ENCODE measurements around the gene RPL37A. TPM values are rescaled to one million over a fixed set of nuclear protein-coding genes. Genes with fewer than 3 reads are reported as not detected.

Gene RPL37A
- total RNA-seq, 1 donor from 2014 or later: 2,564 TPM

DNA sequence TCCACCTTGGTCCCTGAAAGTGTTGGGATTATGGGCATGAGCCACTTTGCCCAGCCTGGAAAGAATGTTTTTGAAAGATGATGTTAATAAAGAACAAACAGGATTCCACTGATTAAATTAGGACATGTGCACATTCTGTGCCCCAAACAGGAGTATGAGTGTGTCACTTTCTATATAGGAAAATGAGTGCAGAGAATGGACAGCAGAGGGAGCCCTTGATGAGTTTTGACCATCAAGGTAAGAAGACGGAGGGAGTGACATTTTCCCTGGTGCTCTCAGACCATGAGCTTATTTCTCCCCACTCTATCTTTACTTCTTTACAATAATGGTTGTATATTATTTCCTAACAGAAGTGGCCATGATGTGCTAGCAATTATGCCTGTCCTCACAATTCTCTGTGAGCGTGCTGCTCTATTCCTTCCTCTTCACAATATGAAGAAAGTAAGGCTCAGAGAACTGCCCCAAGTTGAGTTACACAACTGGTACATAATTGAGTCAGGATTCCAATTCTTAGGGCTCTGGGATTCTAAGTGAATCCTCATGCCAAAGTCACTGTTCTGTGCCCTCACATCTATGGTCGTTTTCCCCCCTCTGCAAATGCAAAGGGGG is 20.6 kb downstream of the RPL37A start:
- Histone ChIP-seq H3K4me3 (ENCODE audit: low read depth, low read length) (no peak overlapping the region), H3K27me3 (ENCODE audit: control insufficient read depth, insufficient read depth, low read length) (no peaks in the 10 kb centered on the region), H3K36me3 (ENCODE audit: control insufficient read depth, insufficient read depth, low read length) (no peaks in the 10 kb centered on the region)
- DNase-seq (ENCODE audit: low read depth): no peak
- TF ChIP-seq, protein P1, sequence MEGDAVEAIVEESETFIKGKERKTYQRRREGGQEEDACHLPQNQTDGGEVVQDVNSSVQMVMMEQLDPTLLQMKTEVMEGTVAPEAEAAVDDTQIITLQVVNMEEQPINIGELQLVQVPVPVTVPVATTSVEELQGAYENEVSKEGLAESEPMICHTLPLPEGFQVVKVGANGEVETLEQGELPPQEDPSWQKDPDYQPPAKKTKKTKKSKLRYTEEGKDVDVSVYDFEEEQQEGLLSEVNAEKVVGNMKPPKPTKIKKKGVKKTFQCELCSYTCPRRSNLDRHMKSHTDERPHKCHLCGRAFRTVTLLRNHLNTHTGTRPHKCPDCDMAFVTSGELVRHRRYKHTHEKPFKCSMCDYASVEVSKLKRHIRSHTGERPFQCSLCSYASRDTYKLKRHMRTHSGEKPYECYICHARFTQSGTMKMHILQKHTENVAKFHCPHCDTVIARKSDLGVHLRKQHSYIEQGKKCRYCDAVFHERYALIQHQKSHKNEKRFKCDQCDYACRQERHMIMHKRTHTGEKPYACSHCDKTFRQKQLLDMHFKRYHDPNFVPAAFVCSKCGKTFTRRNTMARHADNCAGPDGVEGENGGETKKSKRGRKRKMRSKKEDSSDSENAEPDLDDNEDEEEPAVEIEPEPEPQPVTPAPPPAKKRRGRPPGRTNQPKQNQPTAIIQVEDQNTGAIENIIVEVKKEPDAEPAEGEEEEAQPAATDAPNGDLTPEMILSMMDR (IDR thresholded peaks at IDR 0.05; ENCODE audit: insufficient read depth, low read length, poor library complexity, severe bottlenecking): peak; percentile 58

GRCh38 chr2:216520112-216520511 is 21.5 kb downstream of the RPL37A start:
- TF ChIP-seq, protein P1 (IDR thresholded peaks at IDR 0.05; ENCODE audit: insufficient read depth, low read length, poor library complexity, severe bottlenecking): no peak
- Histone ChIP-seq H3K4me3 (ENCODE audit: low read depth, low read length) (no peak overlapping the region), H3K36me3 (ENCODE audit: control insufficient read depth, insufficient read depth, low read length) (no peaks in the 10 kb centered on the region), H3K27me3 (ENCODE audit: control insufficient read depth, insufficient read depth, low read length) (no peaks in the 10 kb centered on the region)
- no peak for DNase-seq (ENCODE audit: low read depth)

GRCh38 chr2:216522892-216523502 is 24.4 kb downstream of the RPL37A start:
- TF ChIP-seq, protein P1 (IDR thresholded peaks at IDR 0.05; ENCODE audit: insufficient read depth, low read length, poor library complexity, severe bottlenecking): no peak
- Histone ChIP-seq H3K4me3 (ENCODE audit: low read depth, low read length) (no peak overlapping the region), H3K36me3 (ENCODE audit: control insufficient read depth, insufficient read depth, low read length) (no peaks in the 10 kb centered on the region), H3K27me3 (ENCODE audit: control insufficient read depth, insufficient read depth, low read length) (no peaks in the 10 kb centered on the region)
- no peak for DNase-seq (ENCODE audit: low read depth)

- H3K36me3 ChIP-seq (ENCODE audit: control insufficient read depth, insufficient read depth, low read length): no peaks in the 10 kb centered on the region
- H3K27me3 ChIP-seq (ENCODE audit: control insufficient read depth, insufficient read depth, low read length): no peaks in the 10 kb centered on the region
- no peak overlapping the region for H3K4me3 ChIP-seq (ENCODE audit: low read depth, low read length)
- TF ChIP-seq, protein P1 (IDR thresholded peaks at IDR 0.05; ENCODE audit: insufficient read depth, low read length, poor library complexity, severe bottlenecking): no peak
- DNase-seq (ENCODE audit: low read depth): no peak
These were observed 27.3 kb downstream of the RPL37A start for GRCh38 chr2:216525972-216526371.

- TF ChIP-seq, protein P1 (IDR thresholded peaks at IDR 0.05; ENCODE audit: insufficient read depth, low read length, poor library complexity, severe bottlenecking): no peak
- no peak for DNase-seq (ENCODE audit: low read depth)
- Histone ChIP-seq H3K36me3 (ENCODE audit: control insufficient read depth, insufficient read depth, low read length) (no peaks in the 10 kb centered on the region), H3K27me3 (ENCODE audit: control insufficient read depth, insufficient read depth, low read length) (no peaks in the 10 kb centered on the region), H3K4me3 (ENCODE audit: low read depth, low read length) (no peak overlapping the region)
These were observed 28.3 kb downstream of the RPL37A start for GRCh38 chr2:216526939-216527338.

- no peak overlapping the region for H3K4me3 ChIP-seq (ENCODE audit: low read depth, low read length)
- TF ChIP-seq, protein P1 (IDR thresholded peaks at IDR 0.05; ENCODE audit: insufficient read depth, low read length, poor library complexity, severe bottlenecking): no peak
- DNase-seq (ENCODE audit: low read depth): no peak
- H3K27me3 ChIP-seq (ENCODE audit: control insufficient read depth, insufficient read depth, low read length): no peaks in the 10 kb centered on the region
- H3K36me3 ChIP-seq (ENCODE audit: control insufficient read depth, insufficient read depth, low read length): no peaks in the 10 kb centered on the region
These were observed 29.0 kb downstream of the RPL37A start for GRCh38 chr2:216527600-216527999.
